Retina (tissue), 1 donor: ENCODE results near the gene NUF2.
A peak's percentile ranks its signal among the peaks of the same experiment; 100 is the strongest.
"Not testable (repeated sequence)": the region's sequence is repeated elsewhere in the genome, so short reads cannot be mapped to it uniquely, and the experiment has no call there.

Experiments used
- DNase-seq: peaks from one replicate; pipeline ENCODE4 v3.0.0-alpha.2; 2016

Gene NUF2

DNA sequence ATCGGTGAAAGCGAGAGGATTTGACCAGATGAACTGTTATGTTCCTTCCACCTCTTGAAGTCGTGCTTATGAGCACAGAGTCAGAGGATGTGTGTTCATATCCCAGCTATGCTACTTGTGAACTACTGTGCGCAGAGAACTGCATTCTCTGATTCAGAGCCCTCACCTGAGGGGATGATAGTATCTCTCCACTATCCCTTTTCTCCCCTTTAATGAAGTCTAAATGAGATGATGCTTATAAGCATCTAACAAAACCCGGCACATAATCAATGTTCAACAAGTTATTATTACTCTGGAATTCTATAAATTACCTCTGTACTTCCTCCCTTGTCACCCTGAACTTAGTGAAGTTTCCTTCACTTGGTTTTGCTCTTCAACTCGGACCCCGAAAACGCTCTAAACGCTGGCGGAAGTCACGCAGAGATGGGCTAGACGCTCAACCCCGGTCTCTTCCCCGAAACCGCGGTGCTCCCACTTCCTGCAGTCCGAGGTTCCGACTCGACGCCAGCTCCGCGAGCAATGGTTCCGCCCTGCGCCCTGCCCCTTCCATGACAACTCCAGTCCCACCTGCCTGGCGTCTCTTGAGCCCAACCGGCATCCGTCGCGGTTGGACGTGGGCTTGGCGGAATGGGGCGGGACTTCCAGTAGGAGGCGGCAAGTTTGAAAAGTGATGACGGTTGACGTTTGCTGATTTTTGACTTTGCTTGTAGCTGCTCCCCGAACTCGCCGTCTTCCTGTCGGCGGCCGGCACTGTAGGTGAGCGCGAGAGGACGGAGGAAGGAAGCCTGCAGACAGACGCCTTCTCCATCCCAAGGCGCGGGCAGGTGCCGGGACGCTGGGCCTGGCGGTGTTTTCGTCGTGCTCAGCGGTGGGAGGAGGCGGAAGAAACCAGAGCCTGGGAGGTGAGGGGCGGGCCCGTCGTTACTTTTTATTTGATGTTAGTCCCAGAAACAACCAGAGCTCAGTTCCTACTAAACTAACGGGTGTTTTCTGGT, at the start of gene NUF2:
TSS of gene NUF2 (plus strand) at position 644 of the 995 bp plus-strand sequence. CDS start 4,098 bp downstream, outside the sequence.
- peak; percentile 98 for DNase-seq

DNA sequence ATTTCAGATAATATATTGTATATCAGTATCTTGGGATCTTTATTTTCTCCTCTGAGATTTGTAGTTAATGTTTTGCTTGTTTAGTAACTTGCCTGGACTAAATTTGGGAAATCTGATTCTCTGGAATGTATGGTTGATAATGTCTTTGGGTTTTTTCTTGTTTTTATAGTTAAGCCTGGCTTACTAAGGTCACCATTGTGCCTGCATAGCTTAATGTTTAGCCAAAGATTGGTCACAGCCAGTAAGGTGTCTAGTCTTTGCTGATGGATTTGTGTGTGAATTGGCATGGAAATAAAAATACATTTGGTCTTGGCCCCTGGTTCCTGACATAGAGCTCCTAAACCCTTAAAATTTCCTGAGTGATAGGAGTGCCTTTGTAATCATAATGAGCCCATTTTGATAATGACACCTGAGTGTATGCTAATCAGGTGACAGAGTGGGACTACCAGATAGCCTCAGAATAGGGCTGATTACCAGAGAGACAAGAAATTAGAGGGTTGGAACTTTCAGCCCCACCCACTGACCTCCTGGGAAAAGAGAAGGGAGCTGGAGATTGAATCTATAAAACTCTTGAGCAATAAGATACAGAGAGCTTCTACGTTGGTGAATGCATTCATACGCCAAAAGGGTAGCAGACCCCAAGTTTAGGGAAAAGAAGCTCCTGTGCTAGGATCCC, 47.9 kb upstream of the NUF2 start:
- no peak for DNase-seq

DNA sequence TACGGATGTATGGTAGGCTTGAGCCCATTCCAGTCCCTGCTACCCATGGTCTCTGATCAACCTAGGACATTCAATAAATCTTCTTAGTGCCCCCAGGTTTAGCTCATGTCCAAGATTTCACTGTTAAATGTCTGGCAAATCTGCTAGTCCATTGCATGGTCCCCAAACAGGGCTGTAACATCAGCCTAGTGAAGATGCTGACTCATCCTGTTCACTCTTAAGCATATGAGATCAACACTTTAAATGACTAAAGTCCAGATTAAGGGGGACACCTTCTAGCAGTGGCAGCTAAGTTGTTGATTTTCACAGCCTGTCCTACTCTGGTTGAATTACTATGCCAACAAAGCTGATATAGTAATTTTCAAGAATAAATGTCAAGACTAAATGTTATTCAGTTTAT, 46.5 kb upstream of the NUF2 start:
- no peak for DNase-seq

DNA sequence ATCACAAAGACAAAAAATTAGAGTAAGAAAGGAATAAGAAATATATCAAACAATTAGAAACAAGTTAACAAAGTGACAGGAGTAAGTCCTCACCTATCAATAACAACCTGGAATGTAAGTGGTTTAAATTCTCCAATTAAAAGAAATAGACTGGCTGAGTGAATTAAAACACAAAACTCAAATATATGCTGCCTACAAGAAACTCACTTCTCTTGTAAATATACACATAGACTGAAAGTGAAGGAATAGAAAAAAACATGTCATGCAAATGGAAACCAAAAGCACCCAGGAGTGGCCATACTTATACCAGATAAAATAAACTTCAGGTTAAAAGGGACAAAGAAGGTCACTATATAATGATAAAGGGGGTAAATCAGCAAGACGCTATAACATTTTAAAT, 43.2 kb upstream of the NUF2 start:
- DNase-seq, result no peak

DNA sequence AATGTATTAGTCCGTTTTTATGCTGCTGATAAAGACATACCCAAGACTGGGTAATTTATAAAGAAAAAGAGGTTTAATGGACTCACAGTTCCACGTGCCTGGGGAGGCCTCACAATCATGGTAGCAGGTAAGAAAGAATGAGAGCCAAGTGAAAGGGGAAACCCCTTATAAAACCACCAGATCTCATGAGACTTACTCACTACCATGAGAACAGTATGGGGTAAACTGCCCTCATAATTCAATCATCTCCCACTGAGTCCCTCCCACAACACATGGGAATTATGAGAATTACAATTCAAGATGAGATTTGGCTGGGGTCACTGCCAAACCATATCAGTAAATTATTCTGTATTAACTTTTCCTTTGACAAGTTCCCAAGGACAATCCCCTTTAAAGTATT, 36.9 kb upstream of the NUF2 start:
- not testable (repeated sequence) for DNase-seq

DNA sequence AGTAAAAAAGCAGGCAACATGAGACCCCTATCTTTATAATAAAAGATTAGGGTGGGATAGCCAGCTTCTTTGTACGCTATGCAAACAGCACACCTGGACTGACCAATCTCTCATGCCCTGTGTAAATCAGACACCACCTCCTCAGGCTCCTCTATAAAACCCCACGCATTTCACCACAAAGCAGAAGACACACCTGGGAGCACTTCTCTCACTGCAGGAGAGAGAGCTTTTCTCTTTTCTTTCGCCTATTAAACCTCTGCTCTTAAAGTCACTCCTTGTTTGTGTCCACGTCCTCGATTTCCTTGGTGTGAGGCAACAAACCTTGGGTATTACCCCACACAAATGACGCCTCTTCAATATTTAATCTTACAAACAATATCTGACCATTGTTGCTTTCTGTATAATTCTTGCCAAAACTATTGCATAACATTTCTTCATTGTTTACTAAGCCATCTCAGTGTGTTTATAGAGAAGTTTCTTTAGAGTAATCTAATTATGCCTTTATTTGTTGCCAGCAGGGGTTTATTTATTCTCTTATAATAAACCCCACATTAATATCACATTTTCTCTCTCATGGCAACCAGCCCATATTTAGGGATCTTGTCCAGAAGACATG, 31.6 kb upstream of the NUF2 start:
- DNase-seq, result no peak

DNA sequence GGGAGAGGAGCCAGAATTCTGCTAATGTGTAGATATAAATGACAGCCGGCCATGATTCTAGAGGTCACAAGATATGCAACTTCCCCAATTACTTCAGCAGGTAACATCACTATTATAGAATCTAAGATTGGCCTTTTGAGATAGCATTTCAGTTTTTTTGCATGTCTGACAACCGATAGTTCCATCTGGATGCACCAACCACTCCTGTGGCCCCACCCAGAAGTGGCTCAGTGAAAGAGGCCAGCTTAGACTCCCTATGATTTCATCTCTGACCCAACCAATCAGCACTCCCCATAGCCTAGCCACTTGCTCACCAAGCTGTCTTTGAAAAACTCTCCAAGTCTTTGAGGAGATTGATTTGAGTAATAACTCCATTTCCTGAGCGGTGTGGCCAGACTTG, 30.3 kb upstream of the NUF2 start:
- no peak for DNase-seq

DNA sequence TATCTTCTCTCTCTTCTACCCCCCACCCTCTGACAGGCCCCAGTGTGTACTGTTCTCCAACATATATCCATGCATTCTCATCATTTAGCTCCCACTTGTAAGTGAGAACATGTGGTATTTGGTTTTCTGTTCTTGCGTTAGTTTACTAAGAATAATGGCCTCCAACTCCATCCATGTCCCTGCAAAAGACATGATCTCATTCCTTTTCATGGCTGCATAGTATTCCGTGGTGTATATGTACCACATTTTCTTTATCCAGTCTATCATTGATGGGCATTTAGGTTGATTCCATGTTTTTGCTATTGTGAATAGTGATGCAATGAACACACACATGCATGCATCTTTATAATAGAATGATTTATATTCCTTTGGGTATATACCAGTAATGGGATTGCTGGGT, 29.6 kb upstream of the NUF2 start:
- not testable (repeated sequence) for DNase-seq

DNA sequence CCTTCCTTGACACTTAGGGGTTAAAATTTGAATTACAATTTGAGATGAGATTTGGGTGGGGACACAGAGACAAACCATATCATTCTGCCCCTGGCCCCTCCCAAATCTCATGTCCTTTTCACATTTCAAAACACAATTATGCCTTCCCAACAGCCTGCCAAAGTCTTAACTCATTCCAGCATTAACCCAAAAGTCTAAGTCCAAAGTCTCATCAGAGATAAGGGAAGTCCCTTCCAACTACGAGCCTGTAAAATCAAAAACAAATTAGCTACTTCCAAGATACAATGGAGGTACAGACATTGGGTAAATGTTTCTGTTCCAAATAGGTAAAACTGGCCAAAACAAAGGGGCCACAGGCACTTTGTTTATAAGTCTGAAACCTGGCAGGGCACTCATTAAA, 28.3 kb upstream of the NUF2 start:
- not testable (repeated sequence) for DNase-seq

DNA sequence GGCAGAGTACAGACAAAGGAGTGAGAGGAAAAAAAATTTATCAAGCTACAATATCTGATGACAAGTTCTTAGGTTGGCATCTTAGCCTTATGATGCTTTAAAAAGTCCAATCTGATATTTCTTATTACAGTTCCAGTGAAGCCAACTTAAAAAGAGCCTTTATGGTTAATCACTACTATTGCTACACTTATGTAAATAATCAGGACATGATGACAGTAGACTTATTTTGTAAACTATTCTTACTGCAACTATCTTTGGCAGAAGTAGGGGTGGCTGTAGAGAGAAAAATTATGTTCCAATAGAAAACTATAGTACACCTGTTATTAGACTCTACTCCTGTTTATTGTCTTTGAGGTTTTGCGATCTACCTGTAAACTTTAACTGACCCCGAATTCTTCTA, 25.8 kb upstream of the NUF2 start:
- DNase-seq, result no peak

DNA sequence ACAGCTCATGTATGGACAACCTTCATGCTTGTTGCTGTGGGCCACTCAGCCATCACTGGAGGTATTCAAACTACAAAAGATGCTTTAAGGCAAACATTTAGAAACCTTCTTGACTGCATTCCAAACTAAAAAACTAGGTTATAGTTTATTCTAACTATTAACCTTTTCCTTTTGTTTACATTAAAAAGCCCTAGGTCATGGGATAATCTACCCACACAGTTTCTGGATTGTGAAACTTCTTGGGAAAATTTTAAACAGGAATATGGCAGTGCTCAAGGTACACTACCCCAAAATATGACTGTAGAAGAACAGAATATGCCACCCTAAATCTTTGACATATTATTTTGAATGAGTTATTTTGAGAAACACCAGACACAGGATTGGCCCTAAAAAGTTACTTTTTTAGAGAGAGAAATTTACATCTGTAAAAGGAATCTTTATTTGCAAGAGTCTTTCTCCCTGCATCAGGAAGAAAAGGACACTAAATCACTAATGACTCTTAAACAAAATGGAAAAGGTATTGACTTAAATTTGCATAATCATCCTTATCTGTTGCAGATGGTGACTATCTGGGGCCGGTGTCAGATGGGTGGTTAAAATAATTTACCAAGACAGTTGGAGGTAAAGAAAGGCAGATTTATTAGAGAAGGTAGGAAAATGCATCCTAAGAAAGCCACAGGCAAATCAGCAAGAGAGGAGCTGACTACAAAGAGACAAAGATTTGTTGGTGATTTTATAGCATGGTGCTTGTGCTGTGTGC, 25.1 kb upstream of the NUF2 start:
- DNase-seq, result no peak

DNA sequence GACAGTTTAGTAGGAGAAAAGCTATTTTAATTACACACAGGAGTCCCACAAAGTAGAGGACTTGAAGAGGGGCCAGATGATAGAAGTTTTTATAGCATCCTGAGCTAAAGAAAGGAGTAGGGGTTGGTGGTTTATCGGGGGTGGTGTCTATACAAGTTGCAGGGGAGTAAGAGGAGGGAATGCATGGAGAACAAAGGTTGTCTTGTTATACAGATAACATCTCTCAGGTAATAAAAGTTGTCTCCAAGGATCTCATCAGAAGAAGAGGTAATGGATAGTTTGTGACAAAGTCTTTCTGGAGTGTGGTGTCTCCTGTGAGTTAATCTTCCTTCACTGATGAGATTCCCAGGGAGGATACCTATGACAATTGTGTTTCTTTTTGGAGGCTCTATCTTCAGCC, 23.4 kb upstream of the NUF2 start:
- no peak for DNase-seq

DNA sequence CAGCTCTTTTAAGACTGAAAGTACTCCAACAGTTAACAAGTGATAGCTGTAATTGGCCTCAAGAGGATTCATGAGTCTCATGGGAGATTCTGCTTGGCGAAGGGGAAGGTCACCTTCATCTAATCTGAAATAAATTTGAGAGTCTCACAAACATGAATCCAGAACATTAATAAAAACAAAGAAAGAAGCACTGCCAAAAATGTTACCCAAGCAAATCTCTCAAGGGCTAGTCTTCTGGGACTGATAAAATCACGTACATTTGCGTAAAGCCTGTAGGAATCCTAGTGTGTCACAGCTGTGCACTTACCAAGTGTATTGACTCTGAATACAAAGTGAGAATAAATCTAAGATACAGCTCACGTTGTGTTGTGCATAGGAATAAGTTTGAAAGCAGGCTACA, 21.2 kb upstream of the NUF2 start:
- DNase-seq, result no peak

DNA sequence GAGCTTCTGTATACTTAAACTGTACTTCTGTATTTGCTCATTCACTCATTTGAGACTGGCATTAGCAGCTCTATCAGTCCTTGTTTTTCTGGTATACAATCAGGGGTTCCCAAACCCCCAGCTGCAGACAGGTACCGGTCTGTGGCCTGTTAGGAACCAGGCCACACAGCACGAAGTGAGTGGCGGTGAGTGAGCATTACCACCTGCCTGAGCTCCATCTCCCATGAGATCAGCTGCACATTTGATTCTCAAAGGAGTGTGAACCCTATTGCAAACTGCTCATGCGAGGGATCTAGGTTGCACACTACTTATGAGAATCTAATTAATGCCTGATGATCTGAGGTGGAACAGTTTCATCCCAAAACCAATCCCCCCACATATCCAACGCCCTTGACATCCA, 18.2 kb upstream of the NUF2 start:
- no peak for DNase-seq

DNA sequence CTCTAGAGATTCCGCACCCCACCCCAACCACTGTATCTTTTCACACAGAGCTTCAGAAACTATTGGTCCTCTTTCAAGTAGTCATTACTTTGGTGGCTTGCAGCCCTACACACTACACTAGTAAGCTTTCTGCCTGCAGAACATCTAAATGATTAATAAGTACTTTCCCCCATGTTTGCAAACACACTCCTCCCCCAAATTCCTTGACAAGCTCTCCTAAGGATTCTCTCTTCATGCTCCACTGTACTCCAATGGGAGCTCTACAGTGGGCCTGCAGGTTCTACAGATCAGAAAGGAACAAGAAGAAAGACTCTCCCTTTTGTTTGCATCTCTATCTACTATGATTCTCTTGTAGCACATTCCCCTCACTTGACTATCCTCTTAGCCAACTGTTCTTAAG, 16.3 kb upstream of the NUF2 start:
- DNase-seq, result no peak

DNA sequence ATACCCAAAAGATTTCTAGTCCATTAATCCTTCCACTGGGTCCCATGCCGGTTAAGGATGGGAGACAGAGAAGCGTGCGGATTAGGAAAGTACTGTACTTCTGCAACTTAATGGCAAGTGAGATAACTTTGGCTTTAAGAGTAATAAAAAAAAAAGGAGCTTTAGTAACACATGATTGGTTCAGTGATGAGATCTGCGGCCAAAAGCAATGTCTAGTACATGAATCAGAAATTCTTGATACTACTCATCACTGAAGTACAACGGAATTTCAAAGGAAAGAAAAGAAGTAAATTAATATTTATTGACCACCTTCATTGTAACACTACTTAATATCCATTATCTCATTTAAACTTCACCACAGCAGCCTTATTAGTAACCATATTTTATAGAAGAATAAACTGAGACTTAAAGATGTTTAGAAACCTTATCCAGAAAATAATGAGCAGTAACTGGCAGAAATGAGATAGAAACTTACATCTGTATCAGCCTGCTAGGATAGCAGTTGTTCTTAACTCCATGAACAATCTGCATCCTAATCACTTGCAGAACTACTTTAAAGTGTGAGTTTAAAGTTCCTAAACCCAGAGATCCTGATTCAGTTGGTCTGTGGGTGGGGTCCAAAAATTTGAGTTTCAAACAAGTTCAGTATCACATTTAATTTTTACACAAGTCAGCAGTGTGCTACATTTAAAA, 14.1 kb upstream of the NUF2 start:
- DNase-seq, result no peak

DNA sequence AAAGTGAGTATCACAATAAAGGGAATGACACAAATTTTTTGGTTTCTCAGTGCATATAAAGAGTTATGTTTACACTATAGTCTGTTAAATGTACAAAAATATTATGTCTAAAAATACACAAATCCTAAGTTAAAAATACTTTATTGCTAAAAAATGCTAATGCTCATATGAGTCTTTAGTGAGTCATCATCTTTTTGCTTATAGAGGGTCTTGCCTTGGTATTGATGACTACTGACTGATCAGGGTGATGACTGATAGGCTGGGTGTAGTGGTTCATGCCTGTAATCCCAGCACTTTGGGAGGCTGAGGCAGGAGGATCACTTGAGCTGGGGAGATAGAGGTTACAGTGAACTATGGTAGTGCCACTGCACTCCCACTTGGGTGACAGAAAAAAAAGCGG, 12.9 kb upstream of the NUF2 start:
- no peak for DNase-seq

DNA sequence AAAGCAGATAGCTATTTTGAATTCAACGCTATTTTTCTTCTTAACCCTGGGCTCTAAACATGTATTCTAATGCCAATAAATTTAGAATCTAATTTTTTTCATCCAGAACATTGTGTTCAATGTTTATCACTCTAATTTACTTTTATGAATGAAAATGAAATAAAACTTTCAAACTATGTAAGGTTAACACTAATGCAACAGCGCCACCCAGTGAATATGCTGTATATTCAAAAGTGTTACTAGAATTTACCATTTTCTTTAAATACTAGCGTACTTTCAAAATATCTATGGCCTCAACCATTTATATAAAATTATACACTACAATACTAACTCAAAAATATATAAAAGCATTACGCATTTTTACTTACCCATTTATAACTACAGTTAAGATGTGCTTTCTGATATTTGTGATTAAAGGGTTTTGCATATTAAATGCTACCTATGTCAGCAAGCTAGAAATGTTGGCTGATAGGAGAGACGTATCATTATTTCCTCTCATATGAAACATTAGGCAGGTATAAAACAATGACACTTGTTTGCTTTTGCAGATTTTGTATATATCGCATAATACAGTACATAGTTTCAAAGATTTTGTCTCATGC, 5.9 kb upstream of the NUF2 start:
- DNase-seq, result no peak

DNA sequence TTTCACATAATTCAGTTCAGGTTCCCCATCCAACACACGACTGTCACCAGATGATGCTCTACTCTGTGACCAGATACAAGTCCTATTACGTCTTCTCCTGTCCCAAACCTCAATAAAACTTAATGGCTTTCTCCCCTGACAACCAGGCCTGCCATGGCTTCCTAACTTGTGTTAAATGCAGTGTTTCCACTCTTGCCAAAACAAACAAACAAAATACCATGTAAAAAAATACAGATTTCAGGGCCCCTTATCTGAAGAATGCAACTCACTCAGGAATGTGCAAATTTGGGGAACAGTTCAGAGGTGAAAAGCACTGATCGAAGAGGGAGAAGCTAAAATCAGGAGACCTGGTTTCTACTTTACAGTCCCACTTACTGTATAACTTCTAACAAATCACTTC, 863 bp upstream of the NUF2 start:
- no peak for DNase-seq

DNA sequence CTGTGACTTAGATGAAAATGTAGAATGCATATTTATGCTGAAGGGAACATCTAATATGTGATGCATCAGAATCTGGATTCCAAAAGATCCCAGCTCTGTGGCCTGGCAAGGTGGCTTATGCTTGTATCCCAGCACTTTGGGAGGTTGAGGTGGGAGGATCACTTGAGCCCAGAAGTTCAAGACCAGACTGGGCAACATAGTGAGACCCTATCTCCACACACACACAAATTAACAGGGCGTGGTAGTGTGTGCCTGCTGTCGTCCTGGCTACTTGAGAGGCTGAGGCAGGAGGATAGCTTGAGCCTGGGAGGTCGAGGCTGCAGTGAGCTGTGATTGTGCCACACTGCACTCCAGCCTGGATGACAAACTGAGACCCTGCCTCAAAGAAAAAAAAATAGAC, 1.6 kb downstream of the NUF2 start:
- not testable (repeated sequence) for DNase-seq

DNA sequence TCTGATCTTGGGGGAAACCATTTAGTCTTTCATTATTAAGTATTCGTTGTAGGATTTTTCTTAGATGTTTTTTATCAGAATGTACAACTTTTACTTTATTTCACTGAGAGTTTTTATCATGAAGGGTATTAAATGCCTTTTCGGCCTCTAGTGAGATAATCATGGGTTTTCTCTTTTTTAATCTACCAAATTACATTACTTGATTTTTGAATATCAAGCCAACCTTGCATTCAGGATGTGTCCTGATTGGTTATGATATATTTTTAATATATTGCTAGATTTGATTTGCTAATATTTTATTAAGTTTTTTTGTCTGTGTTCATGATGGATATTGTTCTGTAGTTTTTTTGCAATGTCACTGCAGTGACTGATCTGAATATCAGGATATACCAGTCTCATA, 9.4 kb downstream of the NUF2 start:
- DNase-seq, result no peak

DNA sequence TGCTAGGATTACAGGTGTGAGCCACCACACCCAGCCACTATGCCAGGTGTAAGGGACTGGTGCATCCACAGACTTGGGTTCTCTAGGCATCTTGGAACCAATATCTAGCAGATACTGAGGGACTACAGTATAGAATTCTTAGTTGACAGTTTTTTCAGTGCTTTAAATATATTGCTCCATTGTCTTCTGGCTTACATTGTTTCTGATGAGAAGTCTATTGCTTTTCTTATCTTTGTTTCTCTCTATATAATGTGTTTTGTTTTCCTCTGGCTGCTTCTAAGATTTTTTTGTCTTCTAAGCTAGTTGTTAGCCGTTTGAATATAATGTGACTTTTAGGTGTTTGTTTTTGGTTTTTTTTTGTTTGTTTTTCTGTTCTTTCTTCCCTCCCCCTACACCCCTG, 13.5 kb downstream of the NUF2 start:
- DNase-seq, result no peak
